NCI-H128 (cell line): ENCODE measurements around the gene WWC2.

Experiments used
- DNase-seq: peaks from one replicate; lab custom pipeline; 2025; ENCODE audit not compliant: unreplicated experiment; lab: John Stamatoyannopoulos, UW

The WWC2 gene

DNA sequence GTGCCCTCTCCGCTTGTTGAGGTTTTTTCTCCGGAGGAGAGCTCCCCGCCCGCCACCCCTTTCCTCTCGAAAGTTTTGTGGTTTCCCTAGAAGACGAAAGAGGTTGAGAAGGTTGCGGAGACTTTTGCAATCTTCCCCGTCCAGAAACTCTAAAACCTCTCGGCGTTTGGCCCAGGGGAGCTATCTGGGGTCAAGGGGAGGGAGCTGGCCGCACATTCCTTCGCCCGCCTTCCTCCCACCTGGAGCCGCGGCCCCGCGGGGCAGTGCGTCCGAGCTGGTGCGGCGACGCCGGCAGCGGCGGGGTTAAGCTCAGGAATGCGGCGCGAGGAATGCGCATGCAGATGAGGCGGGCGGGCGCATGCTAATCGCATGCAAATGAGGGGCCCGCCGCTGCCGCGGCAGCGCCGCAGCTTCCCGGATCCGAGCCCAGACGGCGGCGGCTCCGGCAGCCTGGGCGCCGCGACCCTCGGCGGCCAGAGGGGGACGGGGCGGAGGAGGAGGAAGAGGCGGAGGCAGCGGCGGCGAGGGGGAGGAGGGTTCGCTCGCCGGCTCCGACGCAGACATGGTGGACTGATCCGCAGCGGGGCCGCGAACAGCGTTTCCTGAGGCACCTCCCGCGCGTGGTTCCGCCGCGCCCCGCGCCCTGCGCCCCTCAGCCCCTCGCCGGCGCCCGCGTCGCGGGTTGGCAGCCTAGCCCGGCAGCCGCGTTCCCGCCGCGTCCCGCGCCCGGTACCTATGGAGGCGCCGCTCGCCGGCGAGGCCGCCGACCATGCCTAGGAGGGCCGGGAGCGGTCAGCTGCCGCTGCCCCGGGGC lies at the start of gene WWC2:
TSS of gene WWC2 (plus strand) at position 535 of the 814 bp plus-strand sequence. CDS start at position 770, 235 bp downstream.
- no peak for DNase-seq

DNA sequence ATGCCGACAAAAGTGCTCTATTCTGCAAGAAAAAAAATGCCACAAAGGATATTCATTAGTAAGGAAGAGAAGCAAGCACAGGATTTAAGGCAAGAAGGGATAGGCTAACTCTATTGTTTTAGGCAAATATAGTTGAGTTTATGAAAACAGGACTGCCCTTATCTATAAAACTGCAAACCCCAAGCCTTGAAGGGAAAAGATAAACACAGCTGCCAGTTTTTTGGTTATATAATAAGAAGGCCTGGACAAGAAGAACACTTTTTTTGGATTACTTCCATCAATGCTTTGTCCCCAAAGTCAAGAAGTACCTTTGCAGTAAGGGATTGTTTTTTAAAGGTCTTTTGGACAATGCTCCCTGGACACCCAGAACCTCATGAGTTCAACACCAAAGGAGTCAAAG lies 45.4 kb upstream of the WWC2 start:
- DNase-seq, result no peak

DNA sequence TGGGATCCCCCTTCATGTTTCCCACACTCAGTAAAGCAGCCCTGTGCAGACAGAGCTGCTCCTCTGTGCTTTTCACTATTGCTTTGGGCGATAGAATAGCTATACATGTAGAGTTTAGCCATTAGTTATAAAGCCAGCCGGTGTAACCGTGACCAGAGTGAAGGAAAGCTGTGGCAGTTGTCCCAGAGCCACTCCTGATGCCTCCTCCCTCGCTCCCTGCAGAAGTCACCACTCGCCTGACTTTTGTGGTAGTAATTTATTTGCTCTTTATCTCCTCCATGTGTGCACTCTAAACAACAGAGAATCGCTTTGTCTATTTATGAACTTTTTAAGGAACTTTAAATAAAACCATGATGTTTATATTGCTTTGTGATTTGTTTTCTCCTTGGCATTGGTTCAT lies 41.8 kb upstream of the WWC2 start:
- no peak for DNase-seq

DNA sequence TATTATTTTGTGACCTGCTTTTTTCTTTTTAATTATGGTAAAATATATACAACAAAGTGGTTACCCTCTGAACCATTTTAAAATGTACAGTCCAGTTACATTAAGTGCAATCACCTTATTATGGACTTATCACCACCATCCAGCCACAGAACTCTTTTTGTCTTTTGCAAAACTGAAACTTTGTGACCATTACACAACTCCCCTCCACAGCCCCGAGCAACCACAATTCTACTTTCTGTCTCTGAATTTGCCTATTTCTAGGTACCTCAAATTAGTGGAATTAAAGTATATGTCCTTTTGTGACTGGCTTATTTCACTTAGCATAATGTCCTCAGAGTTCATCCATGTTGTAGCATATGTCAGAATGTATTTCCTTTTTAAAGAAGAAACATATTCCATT lies 39.3 kb upstream of the WWC2 start:
- DNase-seq, result no peak

DNA sequence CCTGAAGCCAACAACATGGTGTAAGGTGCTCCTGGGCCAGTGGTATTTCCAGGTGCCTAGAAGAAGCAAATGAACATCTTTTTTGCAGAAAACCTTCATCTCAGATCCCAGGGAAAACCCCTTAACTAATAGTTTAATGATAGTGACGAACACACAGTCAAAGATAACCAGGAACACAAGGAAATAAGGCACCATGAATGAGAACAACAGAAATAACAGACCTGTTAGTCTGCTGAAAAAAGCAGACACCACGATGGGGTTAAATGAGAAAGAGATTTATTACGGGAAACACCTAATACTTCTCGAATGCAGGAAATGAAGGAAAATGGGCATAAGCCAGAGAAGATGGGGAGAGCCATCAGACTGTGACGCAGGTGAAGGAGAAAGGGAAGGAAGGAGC lies 30.6 kb upstream of the WWC2 start:
- no peak for DNase-seq

DNA sequence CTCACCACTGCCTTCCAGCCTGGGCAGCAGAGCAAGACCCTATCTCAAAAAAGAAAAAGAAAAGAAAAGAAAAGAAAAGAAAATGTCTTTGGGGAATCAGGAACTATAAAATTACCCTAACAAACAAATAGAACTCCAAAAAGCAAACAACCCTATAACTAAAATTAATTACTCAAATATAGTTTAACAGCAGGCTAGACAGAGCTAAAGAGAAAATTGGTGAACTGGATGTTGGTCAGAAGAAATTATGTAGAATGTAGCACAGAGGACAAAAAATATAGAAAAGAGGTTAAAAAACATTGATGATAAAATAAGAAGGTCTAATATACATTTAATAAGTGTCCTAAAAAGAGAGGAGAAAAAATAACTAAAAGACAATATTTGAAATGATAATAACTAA lies 27.8 kb upstream of the WWC2 start:
- no peak for DNase-seq

- no peak for DNase-seq
These were observed 26.9 kb upstream of the WWC2 start for GRCh38 chr4:183072176-183072575.

DNA sequence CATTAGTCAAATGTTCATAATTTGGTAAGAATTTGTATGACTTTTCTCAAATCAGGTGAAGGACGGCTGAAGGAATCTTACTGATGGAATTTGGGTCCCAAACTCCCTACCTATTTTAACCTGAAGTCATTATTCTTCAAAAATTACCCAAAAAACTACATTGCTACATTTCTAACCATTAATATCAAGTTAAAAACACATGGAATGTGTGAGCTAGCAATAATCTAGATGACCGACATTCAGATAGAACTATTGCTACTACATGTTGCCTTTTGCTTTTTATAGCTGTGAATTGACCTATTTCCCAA lies 25.3 kb upstream of the WWC2 start:
- no peak for DNase-seq

DNA sequence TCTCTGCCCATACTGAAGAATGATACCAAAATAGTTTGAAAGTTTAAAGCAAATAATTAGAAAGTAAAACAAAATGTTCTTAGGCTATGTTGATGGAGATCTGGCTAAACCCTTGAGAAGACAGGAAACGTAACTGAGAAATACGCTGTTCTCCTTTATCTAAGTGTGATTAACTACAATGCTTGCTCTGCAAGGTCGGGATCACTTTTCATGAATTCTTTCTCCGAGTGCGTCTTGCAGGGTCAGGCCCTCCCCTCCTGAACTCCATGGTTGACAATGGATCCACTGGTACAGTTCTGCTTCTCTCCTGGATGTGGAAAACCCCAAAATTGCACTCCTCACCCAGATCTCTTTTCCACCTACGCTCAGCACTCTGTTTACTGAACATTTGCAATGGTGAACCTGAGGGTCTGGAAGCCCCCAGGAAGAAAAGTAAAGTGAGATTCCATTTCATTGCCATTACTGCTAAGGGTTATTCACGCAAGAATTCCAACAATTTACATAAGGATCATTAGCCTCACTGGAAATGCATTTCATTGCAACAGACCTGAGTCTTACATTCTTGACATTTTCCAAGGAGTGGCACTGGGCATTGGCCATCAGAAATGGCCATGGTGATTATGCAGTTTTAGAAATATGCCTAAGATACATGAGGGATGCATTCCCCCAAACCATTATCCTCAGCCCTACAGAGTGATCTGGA lies 24.6 kb upstream of the WWC2 start:
- no peak for DNase-seq

GRCh38 chr4:183078634-183079033 lies 20.4 kb upstream of the WWC2 start:
- no peak for DNase-seq

- no peak for DNase-seq
These were observed 18.5 kb upstream of the WWC2 start for GRCh38 chr4:183080372-183081115.

DNA sequence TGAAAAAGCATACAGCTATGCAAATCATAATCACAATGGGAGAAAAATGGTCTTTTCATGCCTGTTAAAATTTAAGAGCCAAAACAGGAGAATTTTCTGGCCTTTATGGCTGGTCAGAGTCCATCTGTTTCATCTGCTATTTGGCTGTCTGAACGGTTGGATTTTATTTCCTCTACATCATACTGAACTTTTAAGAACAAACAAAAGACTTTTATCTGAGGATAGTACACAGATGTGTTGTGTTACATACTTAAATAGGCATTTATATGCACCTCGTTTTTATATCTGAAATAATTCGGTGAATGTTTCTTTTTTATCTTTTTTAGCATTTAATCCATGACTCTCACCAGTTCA lies 18.0 kb upstream of the WWC2 start:
- no peak for DNase-seq

GRCh38 chr4:183082053-183082452 lies 17.0 kb upstream of the WWC2 start:
- no peak for DNase-seq

DNA sequence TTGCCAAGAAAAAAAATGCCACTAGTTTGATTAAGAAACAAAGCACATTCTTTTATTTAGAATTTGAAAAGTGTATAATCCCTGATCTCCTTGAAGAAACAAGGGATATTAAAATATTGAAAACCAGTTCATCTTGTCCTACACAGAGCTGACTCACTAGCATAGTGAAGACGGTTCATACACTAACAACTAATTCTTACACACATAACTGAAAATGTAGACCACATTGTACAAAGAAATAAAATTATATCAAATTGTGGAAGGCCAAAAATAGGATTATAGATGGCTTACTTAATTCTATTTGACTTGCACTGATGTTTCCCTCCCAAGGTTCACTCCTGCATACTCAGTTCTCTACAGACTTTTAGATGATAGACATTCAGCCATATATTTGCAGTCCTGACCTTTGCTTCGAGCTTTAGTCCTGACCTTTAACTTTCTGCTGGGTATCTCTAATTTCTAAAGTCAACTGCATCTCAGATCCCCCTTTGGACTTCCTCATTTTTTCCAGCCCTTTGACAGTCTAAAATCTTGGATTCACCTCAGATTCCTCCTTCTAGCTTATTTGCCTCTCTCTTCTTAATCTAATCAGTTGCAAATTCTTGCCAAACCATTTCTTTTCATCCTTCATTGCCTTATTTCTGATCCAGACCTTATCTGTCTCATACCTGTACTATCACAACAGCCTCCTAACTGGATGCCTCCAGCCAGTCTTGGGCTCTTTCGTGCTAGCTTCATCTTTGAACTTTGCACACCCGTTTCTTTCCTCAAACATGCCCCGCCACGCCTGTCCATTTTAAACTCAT lies 4.5 kb upstream of the WWC2 start:
- no peak for DNase-seq

DNA sequence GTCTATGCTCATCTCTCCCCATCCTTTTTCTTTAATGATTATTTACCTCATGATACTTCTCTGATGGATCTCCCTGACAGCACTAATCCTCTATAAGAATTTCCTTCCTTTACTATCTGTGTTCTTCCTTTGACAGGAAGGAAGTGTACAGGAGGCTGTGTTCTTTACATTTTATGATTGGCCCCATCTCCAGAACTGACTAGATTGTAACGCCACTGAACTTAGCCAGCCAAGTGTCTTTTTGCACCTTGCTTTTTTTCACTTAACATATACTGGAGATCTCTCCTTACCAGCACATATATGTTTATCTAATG lies 3.9 kb upstream of the WWC2 start:
- DNase-seq, result no peak

GRCh38 chr4:183096276-183096965 lies 2.6 kb upstream of the WWC2 start:
- no peak for DNase-seq

GRCh38 chr4:183097231-183098018 lies 1.6 kb upstream of the WWC2 start:
- DNase-seq, result no peak

GRCh38 chr4:183098019-183098722 lies 886 bp upstream of the WWC2 start:
- no peak for DNase-seq

- no peak for DNase-seq
These were observed 660 bp downstream of the WWC2 start for GRCh38 chr4:183099537-183100297.
